Fibroblast of skin of abdomen (primary cell): ENCODE measurements around the gene ACSM6.
A peak's percentile ranks its signal among the peaks of the same experiment; 100 is the strongest.
"Not testable (repeated sequence)": the region's sequence is repeated elsewhere in the genome, so short reads cannot be mapped to it uniquely, and the experiment has no call there.

Experiments used
- DNase-seq: peaks from one replicate; pipeline ENCODE4 v3.0.0-alpha.2; 2013

ACSM6 gene

GRCh38 chr10:95217476-95217875 lies 23.4 kb downstream of the ACSM6 start:
- peak; percentile 41 for DNase-seq

GRCh38 chr10:95220539-95220938 lies 26.5 kb downstream of the ACSM6 start:
- DNase-seq: no peak

GRCh38 chr10:95221124-95221523 lies 27.1 kb downstream of the ACSM6 start:
- DNase-seq: peak; percentile 55

- no peak for DNase-seq
These were observed 31.1 kb downstream of the ACSM6 start for GRCh38 chr10:95225136-95225535.

- DNase-seq: not testable (repeated sequence)
These were observed 35.1 kb downstream of the ACSM6 start for GRCh38 chr10:95228934-95229723.

- DNase-seq: peak; percentile 98
These were observed 35.9 kb downstream of the ACSM6 start for GRCh38 chr10:95229724-95230627.

- not testable (repeated sequence) for DNase-seq
These were observed 36.9 kb downstream of the ACSM6 start for GRCh38 chr10:95230677-95231586.

GRCh38 chr10:95233377-95234034 lies 39.5 kb downstream of the ACSM6 start:
- peak; percentile 18 for DNase-seq

GRCh38 chr10:95234951-95235350 lies 40.9 kb downstream of the ACSM6 start:
- no peak for DNase-seq

- no peak for DNase-seq
These were observed 41.6 kb downstream of the ACSM6 start for GRCh38 chr10:95235676-95236067.

GRCh38 chr10:95236068-95236903 lies 42.2 kb downstream of the ACSM6 start:
- DNase-seq: peak; percentile 81

GRCh38 chr10:95237376-95238170 lies 43.5 kb downstream of the ACSM6 start:
- DNase-seq: no peak

- DNase-seq: not testable (repeated sequence)
These were observed 46.1 kb downstream of the ACSM6 start for GRCh38 chr10:95240096-95240495.

GRCh38 chr10:95240811-95241210 lies 46.8 kb downstream of the ACSM6 start:
- DNase-seq: no peak

- DNase-seq: no peak
These were observed 47.5 kb downstream of the ACSM6 start for GRCh38 chr10:95241533-95241932.

- DNase-seq: peak; percentile 61
These were observed 48.7 kb downstream of the ACSM6 start for GRCh38 chr10:95242581-95243317.

- no peak for DNase-seq
These were observed 49.2 kb downstream of the ACSM6 start for GRCh38 chr10:95243318-95243617.

- DNase-seq: no peak
These were observed 50.1 kb downstream of the ACSM6 start for GRCh38 chr10:95244152-95244551.

- no peak for DNase-seq
These were observed 51.5 kb downstream of the ACSM6 start for GRCh38 chr10:95245425-95246055.
